Body of pancreas (tissue), 4 donors: ENCODE data around the gene EFHC2. TPM values are rescaled to one million over a fixed set of nuclear protein-coding genes. Genes with fewer than 3 reads are reported as not detected.

ENCODE experiments used
- ATAC-seq: fragments of 150-250 bp; one replicate; pipeline ENCODE4 v1.9.1; 2016
- DNase-seq, 4 donors: peaks; one replicate each; pipeline ENCODE4 v3.0.0-alpha.2; 2019
- H3K27ac ChIP-seq, 4 donors: fragments of 200-600 bp; sonication (generic); 1 replicate in 3 of 4; 2 replicates in 1 of 4; pipeline versions ENCODE4 v1.5.1 to v1.6.1; 2016 to 2019; ENCODE audit warnings: mild to moderate bottlenecking in 1 of 4, mixed read lengths in 1 of 4, moderate library complexity in 1 of 4
- H3K27me3 ChIP-seq, 2 donors: fragments of 200-600 bp; sonication (generic); one replicate each; pipeline ENCODE4 v1.6.0; 2016; ENCODE audit warnings: mild to moderate bottlenecking in 1 of 2
- H3K36me3 ChIP-seq, 2 donors: fragments of 200-600 bp; sonication (generic); replicated peaks in 1 of 2; 2 replicates each; pipeline ENCODE4 v1.5.1; 2016; ENCODE audit warnings: low read depth in 2 of 2; ENCODE audit not compliant: insufficient read depth in 1 of 2
- H3K4me1 ChIP-seq: fragments of 200-600 bp; sonication (generic); one replicate; pipeline ENCODE4 v1.6.0; 2016
- H3K4me3 ChIP-seq, 2 donors: fragments of 200-600 bp; sonication (generic); 1 replicate in 1 of 2; 2 replicates in 1 of 2; pipeline ENCODE4 v1.5.1; 2016 to 2019
- H3K9me3 ChIP-seq, 3 donors: fragments of 200-600 bp; sonication (generic); 1 replicate in 2 of 3; 2 replicates in 1 of 3; pipeline ENCODE4 v1.5.1; 2016
- POLR2A ChIP-seq, 3 donors: fragments of 450-650 bp; IDR thresholded peaks; one replicate each; pipeline ENCODE4 v1.6.1; 2016; ENCODE audit warnings: antibody characterized with exemption in 3 of 3, mild to moderate bottlenecking in 2 of 3
- WGBS, 2 donors: methylation state at CpG; one replicate each; pipeline ENCODE4 v1.1.5; 2017; 5-methylcytosine and 5-hydroxymethylcytosine counted together
- intact Hi-C: fragments of 100-400 bp; cut with DNase I; formaldehyde crosslinking; loops from one replicate; pipeline ENCODE4 v1.15.1; 2023
- total RNA-seq, 2 donors: library from RNA; depleted of rRNA; stranded (reverse); fragments of >200 nt; gene quantifications; one replicate each; pipeline ENCODE4 v1.1.0, GENCODE V29; 2016
- TF ChIP-seq, protein P1 (sequence below), 7 experiments: fragments of 450-650 bp in 4 of 7; fragments of 200-600 bp in 3 of 7; sonication (generic) in 3 of 7; IDR thresholded peaks; one replicate each; pipeline ENCODE4 v1.5.1; 2016 to 2019; ENCODE audit warnings: antibody characterized with exemption in 7 of 7

EFHC2 gene
- total RNA-seq, 2 donors from 2014 or later = 2.1 TPM; not detected in 1

GRCh38 chrX:44338361-44338760, 5.1 kb downstream of the EFHC2 start:
- ATAC-seq = no peak
- Histone ChIP-seq H3K9me3 (no peaks in the 10 kb centered on the region), H3K27me3 (no peaks in the 10 kb centered on the region), H3K4me1 (no peaks in the 10 kb centered on the region), H3K27ac (no peak overlapping the region), H3K36me3 (no peaks in the 10 kb centered on the region), H3K4me3 (no peak overlapping the region)
- 77 to 81% methylated on average over 5 of the region's 5 CpGs for WGBS, 2 donors
- intact Hi-C loops = no loop called here
- no peak for TF ChIP-seq POLR2A (IDR thresholded peaks at IDR 0.05)
- TF ChIP-seq, protein P1, sequence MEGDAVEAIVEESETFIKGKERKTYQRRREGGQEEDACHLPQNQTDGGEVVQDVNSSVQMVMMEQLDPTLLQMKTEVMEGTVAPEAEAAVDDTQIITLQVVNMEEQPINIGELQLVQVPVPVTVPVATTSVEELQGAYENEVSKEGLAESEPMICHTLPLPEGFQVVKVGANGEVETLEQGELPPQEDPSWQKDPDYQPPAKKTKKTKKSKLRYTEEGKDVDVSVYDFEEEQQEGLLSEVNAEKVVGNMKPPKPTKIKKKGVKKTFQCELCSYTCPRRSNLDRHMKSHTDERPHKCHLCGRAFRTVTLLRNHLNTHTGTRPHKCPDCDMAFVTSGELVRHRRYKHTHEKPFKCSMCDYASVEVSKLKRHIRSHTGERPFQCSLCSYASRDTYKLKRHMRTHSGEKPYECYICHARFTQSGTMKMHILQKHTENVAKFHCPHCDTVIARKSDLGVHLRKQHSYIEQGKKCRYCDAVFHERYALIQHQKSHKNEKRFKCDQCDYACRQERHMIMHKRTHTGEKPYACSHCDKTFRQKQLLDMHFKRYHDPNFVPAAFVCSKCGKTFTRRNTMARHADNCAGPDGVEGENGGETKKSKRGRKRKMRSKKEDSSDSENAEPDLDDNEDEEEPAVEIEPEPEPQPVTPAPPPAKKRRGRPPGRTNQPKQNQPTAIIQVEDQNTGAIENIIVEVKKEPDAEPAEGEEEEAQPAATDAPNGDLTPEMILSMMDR (IDR thresholded peaks at IDR 0.05) = no peak
- DNase-seq = no peak

- intact Hi-C loops = no loop called here
- DNase-seq (no peak), ATAC-seq (no peak)
- Histone ChIP-seq H3K4me1 (no peaks in the 10 kb centered on the region), H3K36me3 (no peaks in the 10 kb centered on the region), H3K4me3 (no peak overlapping the region), H3K27me3 (no peaks in the 10 kb centered on the region), H3K27ac (no peak overlapping the region), H3K9me3 (no peaks in the 10 kb centered on the region)
- WGBS, 2 donors = 100% methylated on average over 1 of the region's 1 CpG; no CpG with 5 or more reads in 1 of the 2 donors
- no peak for TF ChIP-seq POLR2A (IDR thresholded peaks at IDR 0.05)
- TF ChIP-seq, protein P1 (IDR thresholded peaks at IDR 0.05) = no peak
Observed at GRCh38 chrX:44332437-44332836, 11.0 kb downstream of the EFHC2 start.

DNA sequence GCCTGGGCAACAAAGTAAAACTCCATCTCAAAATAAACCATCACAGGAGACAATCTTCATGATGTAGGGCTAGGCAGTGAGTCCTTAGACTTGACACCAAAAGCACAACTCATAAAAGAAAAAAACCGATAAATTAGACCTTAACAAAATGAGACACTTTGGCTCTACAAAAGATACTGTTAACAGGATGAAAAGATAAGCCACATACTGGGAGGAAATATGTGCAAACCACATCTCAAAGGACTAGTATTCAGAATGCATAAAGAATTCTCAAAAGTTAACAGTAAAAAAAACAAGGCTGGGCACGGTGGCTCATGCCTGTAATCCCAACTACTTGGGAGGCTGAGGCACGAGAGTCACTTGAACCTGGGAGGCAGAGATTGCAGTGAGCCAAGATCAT, 13.2 kb downstream of the EFHC2 start:
- Histone ChIP-seq H3K27me3 (no peaks in the 10 kb centered on the region), H3K4me3 (no peak overlapping the region), H3K36me3 (no peaks in the 10 kb centered on the region), H3K27ac (no peak overlapping the region), H3K4me1 (no peaks in the 10 kb centered on the region), H3K9me3 (no peaks in the 10 kb centered on the region)
- DNase-seq (no peak), ATAC-seq (no peak)
- no peak for TF ChIP-seq POLR2A (IDR thresholded peaks at IDR 0.05)
- TF ChIP-seq, protein P1 (IDR thresholded peaks at IDR 0.05) = no peak
- WGBS, 2 donors = 52 to 74% methylated on average over 3 of the region's 3 CpGs
- intact Hi-C loops = no loop called here

DNA sequence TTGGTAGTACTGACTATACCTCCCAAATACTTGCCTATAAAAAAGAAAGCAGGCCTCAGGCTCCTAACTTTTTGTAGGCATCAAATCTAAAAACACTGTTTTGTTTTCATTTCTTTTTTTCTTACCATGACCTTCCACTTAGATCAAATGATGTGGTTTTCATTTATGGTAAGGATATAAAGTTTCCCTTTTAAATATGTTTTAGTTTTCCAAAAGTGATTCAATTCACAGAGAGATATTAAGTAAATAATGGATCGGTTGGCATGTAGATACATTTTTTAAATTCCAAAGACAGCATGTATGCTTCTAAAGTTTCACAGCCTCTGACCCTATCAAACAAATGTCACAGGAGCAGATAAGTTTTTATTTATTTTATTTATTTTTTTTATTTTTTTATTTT, 23.9 kb downstream of the EFHC2 start:
- TF ChIP-seq, protein P1 (IDR thresholded peaks at IDR 0.05) = no peak
- no peak for TF ChIP-seq POLR2A (IDR thresholded peaks at IDR 0.05)
- no peaks in the 10 kb centered on the region for H3K27me3 ChIP-seq
- H3K9me3 ChIP-seq = no peaks in the 10 kb centered on the region
- ATAC-seq (no peak), DNase-seq (no peak)
- no peak overlapping the region for H3K4me3 ChIP-seq
- H3K4me1 ChIP-seq = no peaks in the 10 kb centered on the region
- 63% methylated on average over 1 of the region's 1 CpG for WGBS, 2 donors
- H3K27ac ChIP-seq = no peak overlapping the region
- intact Hi-C loops = no loop called here
- H3K36me3 ChIP-seq = no peaks in the 10 kb centered on the region

DNA sequence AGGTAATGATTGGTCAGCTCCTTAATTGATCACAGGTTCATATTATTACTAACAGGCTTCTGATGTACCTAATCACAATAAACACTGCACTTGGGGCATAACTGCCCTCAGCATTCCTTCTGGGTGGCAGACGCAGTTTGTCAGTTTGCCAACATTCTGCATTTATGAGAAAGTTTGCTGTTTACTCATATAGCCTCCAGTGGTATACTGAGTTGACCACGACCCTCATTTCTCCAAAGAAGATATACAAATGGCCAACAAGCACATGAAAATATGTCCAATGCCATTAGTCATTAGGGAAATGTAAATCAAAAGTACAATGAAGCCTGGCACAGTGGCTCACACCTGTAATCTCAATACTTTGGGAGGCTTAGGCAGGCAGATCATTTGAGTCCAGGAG, 26.3 kb downstream of the EFHC2 start:
- H3K36me3 ChIP-seq = no peaks in the 10 kb centered on the region
- intact Hi-C loops = no loop called here
- no peak overlapping the region for H3K4me3 ChIP-seq
- no peaks in the 10 kb centered on the region for H3K27me3 ChIP-seq
- DNase-seq (no peak), ATAC-seq (no peak)
- H3K27ac ChIP-seq = no peak overlapping the region
- H3K4me1 ChIP-seq = no peaks in the 10 kb centered on the region
- TF ChIP-seq, protein P1 (IDR thresholded peaks at IDR 0.05) = no peak
- TF ChIP-seq POLR2A (IDR thresholded peaks at IDR 0.05) = no peak
- H3K9me3 ChIP-seq = no peaks in the 10 kb centered on the region
- 50 to 72% methylated on average over 2 of the region's 2 CpGs for WGBS, 2 donors
